NCI-H460 (cell line): ENCODE data around the gene UROC1. TPM values are rescaled to one million over a fixed set of nuclear protein-coding genes. Genes with fewer than 3 reads are reported as not detected.

Experiments used
- DNase-seq: peaks from one replicate; pipeline ENCODE4 v3.0.0-alpha.2; 2016; ENCODE audit warnings: low read depth; ENCODE audit errors: extremely low read depth
- total RNA-seq: library from RNA; depleted of rRNA; stranded (reverse); fragments of >200 nt; shearing (Covaris generic); gene quantifications from 2 replicates; pipeline ENCODE4 v1.2.3, GENCODE V29; 2014

The UROC1 gene
- total RNA-seq, 1 experiment from 2014 or later: not detected

- no peak for DNase-seq
These were observed 69.3 kb downstream of the UROC1 start for GRCh38 chr3:126448136-126448892.

GRCh38 chr3:126447456-126448106 lies 70.0 kb downstream of the UROC1 start:
- DNase-seq: no peak

GRCh38 chr3:126446791-126447190 lies 70.8 kb downstream of the UROC1 start:
- no peak for DNase-seq

- DNase-seq: no peak
These were observed 71.3 kb downstream of the UROC1 start for GRCh38 chr3:126446301-126446700.

- no peak for DNase-seq
These were observed 72.1 kb downstream of the UROC1 start for GRCh38 chr3:126445506-126445905.

GRCh38 chr3:126442856-126443242 lies 74.7 kb downstream of the UROC1 start:
- no peak for DNase-seq

GRCh38 chr3:126442094-126442855 lies 75.3 kb downstream of the UROC1 start:
- DNase-seq: no peak

GRCh38 chr3:126441256-126441880 lies 76.2 kb downstream of the UROC1 start:
- DNase-seq: no peak

GRCh38 chr3:126440709-126440995 lies 76.9 kb downstream of the UROC1 start:
- no peak for DNase-seq

GRCh38 chr3:126439968-126440708 lies 77.4 kb downstream of the UROC1 start:
- DNase-seq: no peak

- DNase-seq: no peak
These were observed 78.1 kb downstream of the UROC1 start for GRCh38 chr3:126439346-126439967.

GRCh38 chr3:126438746-126439145 lies 78.8 kb downstream of the UROC1 start:
- DNase-seq: no peak

- DNase-seq: no peak
These were observed 79.4 kb downstream of the UROC1 start for GRCh38 chr3:126438186-126438585.

GRCh38 chr3:126436826-126437717 lies 80.5 kb downstream of the UROC1 start:
- no peak for DNase-seq

- no peak for DNase-seq
These were observed 81.9 kb downstream of the UROC1 start for GRCh38 chr3:126435456-126436315.

GRCh38 chr3:126434931-126435411 lies 82.6 kb downstream of the UROC1 start:
- DNase-seq: no peak

- no peak for DNase-seq
These were observed 83.3 kb downstream of the UROC1 start for GRCh38 chr3:126434264-126434590.
